ENCODE data around the gene EIF4EBP2.

EIF4EBP2 gene

DNA sequence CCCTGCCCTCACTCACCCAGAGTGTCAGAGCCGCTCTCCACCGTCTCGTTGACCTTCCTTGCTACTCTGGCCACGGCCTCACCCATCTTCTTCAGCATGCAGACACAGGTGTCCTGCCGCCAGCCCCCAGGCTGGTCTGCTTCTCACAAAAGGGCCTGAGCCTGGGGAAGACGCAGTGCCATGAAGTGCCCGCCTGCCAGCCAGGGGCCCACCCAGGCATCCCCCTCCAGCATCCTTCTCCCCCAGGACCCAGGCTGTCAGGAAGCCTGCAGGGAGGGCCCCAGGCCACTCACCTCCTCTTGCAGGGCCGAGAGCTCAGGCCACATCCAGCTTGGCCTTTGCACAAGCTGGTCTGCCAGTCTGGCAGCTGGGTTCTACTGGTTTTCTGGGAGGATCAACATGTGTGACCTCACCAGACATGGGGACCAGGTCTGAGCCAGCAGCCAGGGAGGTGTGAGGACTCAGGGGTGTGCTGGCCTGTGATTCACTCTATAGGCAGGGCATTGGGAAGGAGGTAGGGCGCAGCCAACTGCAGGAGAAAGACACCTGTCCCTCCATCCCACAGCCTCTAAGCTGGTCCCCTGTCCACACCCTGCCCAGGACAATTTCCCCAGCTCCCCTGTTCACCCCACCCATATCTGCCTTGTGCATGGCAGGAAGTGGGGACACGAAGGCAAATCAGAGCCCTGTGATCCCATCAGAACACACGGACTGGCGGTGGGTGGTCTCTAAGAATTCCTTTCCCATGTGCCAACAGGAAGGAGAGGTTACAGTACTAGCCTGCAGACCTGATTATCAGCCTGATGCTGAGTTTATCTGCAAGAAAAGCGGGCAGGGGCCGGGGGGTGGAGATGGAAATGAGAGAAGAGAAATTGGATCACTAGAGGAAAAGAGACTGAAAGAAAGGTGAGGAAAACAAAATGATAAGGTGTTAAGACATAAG lies 27.2 kb upstream of the EIF4EBP2 start:
- in situ Hi-C loops (cut with MboI; ENCODE audit: low sequenced_read_pairs) = no loop called here

DNA sequence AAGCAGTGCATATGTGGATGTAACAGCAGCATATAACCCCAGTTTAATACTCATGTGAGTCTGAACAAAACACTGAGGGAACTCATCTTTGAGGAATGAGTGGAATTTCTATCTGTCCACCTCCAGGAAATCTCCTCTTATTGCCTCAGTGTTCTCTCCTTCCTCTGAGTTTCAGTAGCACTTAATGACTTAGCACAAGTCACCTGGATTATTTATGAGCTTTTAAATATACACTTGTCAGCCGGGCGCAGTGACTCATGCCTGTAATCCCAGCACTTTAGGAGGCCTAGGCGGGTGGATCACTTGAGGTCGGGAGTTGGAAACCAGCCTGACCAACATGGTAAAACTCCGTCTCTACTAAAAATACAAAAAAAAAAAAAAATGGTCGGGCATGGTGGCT lies 25.8 kb upstream of the EIF4EBP2 start:
- in situ Hi-C loops (cut with MboI; ENCODE audit: low sequenced_read_pairs) = no loop called here

DNA sequence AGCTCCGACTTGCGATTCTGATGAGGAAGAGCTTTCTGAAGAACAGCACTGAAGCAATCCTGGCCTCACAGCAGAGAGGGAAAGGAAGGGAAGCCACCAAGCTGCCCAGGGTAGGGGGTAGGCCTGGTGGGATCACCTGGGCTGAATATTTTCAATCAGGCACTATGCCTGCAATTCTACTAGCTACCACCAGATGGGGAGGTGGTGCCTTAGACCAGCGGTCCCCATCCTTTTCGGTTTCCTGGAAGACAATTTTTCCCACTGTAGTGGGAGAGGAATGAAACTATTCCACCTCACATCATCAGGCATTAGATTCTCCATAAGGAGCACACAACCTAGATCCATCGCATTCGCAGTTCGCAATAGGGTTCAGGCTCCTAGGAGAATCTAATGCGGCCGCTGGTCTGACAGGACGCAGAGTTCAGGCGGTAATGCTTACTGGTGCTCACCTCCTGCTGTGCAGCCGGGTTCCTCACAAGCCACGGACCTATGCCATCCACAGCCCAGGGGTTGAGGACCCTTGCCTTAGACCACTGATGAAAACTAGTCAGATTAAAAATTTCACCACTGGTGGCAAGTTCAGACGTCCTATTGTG lies 24.3 kb upstream of the EIF4EBP2 start:
- in situ Hi-C loops (cut with MboI; ENCODE audit: low sequenced_read_pairs) = no loop called here

DNA sequence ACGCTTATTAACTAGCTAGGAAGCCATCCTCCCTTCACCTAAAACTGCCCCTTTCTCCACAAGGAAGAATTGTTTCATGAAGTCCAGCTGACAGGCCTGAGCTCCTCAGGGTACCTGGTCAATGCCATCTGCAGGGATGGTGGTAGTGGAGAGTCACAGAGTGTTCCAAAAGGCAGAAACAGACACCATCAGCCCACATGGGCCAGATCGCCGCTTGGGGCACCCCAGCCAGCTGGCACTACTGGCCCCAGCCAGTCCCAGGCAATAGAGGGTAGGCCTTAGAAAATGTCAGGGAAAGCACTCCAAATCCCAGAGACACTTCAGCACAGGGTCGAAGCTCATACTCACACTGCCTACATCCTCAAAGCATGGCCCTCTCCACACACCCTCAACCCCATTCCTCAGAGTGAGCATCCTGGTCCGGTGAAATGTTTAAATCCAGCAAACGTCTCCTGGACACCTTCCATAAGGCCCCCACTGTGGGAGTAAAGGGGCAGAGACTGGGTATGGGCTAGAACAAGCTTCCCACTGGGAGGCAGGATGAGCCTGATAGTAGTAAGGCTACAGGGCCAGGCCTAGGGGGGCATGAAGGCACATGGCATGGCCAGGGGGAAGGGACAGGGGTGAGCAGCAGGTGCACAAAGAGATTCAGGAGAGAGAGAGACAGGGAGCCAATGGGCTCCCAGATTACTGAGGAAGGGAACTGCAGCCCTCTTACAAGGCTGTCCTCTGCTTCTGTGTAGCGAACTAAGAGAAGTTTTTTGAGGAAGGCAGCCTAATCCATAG lies 23.4 kb upstream of the EIF4EBP2 start:
- in situ Hi-C loops (cut with MboI; ENCODE audit: low sequenced_read_pairs) = no loop called here

DNA sequence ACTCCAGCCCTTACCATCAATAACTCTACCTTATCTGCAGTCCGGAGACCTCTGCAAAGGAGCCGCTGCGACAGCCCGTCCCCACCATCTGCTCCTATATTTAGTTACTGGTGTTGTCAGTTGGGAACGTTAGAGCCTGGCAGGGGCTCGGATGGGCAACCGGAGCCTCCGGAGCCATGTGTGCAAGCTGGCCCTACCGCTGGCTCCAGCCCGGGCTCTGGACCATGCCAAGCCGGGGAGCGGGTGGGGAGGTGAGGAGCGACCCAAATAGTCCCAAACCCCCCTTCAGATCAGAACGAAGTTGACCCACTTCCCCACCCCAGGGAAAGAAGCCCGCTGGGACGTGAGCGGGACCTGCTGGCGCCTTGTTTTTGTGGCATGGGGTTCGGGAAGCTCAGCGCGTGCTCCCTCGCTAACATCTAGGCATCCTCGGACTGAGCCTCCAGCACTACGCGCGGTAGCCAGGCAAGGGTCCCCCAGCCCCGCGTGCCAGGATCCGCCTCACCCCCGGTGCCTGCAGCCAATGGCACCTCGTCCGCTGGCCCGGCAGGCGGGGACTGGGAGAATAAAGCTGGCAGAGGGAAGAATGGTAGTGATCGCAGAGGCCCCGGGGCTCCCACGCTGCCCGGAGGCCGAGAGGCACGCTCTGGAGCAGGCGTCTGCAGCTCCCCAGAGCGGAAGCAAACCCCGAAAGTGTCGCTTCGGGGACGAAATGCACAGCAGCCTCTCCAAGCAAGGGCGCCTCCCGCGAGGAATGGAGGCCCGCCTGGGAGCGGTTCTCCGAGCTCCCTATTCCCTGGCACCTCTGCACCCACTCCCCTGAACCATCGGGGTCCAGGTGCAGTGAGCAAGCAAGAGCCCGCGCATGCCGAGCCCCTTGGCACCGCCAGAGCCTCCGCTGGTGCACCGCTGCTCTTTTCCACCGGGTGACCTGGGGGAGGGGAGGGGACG lies 22.2 kb upstream of the EIF4EBP2 start:
- in situ Hi-C loops (cut with MboI; ENCODE audit: low sequenced_read_pairs) = no loop called here

DNA sequence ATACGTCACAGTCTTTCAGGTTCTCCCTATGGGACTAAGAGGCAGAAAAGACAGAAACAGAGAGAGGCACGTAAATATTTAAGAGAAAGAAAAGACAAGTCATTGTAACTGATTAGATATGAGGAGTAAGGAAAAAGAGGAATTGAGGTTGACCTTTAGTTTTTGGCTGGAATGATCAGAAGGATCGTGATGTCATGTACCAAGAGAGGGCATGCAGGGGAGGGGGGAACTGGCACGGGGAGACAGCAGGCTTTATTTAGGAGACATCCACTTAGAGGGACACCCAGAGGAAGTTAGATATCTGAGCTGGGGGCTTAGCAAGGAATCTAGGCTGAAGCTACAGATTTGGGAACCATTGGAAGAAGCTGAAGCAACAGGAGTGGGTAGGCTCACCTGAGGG lies 12.3 kb upstream of the EIF4EBP2 start:
- in situ Hi-C loops (cut with MboI; ENCODE audit: low sequenced_read_pairs) = no loop called here

DNA sequence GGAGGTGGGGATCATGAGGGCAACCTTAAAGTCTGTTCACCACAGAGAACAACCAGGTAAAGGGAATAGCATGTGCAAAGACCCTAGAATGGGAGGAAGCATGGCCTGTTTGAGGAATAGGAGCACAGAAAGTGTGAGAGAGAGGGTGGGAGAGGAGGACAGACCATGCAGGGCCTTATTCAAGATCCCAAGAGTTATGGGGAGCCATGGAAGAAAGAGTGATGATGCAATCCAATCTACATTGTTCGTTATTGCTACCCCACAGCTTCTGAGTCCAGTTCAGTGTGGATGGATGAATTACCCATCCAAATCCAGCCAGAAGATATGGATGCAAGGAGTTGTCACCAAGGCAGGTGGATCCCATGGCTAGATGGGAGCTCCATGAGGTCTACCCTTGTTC lies 7.8 kb upstream of the EIF4EBP2 start:
- in situ Hi-C loops (cut with MboI; ENCODE audit: low sequenced_read_pairs) = no loop called here

DNA sequence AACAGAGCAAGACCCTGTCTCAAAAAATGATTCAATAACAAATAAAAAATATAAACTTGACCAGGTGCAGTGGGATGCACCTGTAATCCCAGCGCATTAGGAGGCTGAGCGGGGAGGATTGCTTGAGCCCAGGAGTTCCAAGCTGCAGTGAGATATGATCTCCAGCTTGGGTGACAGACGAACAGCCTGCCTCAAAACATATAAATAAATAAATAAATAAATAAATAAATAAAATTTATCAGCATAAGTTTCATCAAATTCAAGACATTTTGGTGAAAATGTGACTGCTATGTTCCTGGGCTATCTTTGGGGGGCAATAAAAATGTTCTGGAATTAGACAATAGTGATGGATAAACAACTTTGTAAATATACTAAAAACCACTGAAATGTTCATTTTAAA lies 4.8 kb upstream of the EIF4EBP2 start:
- in situ Hi-C loops (cut with MboI; ENCODE audit: low sequenced_read_pairs) = no loop called here

DNA sequence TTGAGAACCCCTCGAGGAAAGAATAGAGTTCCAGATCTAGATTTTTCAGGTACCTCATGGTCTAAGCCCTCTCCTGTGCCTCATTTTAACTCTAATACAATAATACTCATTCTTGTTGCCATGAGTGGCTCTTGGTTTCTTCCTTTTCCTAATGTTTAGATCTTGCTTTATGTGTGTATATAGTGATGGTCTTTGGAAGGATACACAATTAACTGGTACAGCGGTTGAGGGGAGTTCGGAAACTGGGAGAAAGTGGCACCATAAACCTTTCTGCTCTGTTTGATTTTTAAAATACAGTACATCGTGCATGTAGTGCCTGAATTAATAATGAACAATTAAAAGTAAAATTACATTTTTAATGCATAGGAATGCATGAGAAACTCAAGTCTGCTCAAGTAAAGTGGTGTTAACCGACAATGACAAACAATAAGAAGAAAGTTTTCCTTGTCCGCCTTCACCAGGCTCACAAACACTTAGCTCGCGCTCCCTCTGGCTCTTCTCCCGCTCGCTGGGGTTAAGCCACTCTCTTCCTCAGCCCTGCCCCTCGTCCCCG lies 386 bp upstream of the EIF4EBP2 start:
- in situ Hi-C loops (cut with MboI; ENCODE audit: low sequenced_read_pairs) = no loop called here

DNA sequence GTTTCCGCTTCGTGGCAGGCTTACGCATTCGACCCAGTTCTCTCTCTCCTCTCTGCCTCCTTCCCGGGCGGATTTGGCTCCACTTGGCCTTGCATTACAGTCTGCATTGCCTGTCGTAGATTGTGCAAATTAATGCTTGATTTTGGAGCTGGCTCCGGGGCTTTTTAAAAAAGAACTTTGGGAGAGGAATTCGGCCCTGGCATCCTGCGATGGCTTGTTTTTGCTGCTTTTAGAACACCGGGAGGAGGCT lies 767 bp downstream of the EIF4EBP2 start:
- in situ Hi-C loops (cut with MboI; ENCODE audit: low sequenced_read_pairs) = no loop called here

DNA sequence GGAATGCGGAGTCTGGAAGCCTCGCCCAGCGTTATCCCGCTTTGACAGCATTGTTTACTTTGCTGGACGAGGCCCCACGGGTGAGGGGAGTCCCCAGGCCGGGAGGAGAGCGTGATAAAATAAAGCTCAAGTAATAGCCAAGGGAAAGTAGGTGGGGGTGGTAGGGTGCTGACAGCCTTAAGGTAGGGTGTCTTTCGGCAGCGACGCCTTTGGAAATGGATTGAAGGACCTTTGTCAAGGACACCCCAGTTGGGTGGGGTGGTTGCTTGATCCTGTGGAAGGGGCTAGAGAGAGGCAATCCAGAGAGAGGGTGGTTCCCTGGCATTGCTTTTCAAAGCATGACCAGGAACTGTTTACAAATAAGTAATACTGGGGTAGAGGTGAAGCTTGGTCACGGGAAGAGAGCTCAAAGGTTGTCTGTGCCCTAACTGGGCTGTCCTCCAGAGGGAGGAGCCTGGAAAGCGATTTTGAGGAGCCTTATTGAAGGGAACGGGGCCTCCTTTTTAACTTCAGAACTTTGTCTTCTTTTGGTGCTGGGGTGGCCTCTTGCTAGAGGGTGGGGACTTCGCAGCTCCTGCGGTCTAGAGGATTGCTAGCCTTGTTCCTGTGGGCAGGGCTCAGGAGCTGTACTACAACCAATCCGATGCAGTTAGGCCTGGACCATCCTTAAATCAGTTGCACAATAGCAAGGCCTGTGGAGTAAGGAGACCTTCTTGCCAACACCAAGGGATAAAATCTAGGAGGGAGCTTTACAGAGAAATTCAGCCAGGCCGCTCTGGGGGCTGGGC lies 1.3 kb downstream of the EIF4EBP2 start:
- in situ Hi-C loops (cut with MboI; ENCODE audit: low sequenced_read_pairs) = no loop called here

DNA sequence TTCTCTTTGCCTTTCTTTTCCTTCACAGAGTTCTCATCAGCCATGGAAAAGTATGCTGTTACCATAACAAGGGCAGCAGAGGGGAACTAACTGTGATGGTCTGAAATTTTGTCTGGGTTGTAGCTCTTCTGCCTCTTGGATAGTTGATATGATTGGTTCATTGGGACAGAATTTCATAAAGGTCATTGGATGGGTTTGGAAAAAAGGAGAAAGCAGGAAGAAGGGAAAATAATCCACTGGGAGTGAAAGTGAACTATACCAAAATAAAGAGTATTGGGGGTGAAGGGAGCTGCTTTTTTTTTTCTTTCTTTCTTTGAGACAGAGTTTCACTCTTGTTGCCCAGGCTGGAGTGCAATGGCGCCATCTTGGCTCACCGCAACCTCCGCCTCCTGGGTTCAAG lies 5.8 kb downstream of the EIF4EBP2 start:
- in situ Hi-C loops (cut with MboI; ENCODE audit: low sequenced_read_pairs) = no loop called here

DNA sequence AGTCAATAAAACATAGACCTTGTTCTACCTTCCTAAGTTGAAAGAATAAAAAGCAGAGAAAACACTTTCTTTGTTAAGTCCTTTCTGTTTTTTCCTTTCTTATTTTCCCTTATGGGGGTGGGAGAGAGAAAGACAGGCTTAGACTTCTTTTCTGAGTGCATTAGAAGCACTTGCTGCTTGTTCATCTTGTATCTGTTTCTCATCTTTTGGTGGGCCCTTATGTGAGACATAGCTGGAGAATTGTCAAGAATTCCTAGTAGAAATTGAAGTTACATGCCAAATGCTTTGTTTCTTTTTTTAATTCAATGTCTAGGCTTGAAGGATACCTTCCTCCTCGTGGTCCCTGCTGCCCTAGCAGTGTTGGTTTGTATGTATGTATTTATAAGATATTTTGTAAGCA lies 6.7 kb downstream of the EIF4EBP2 start:
- in situ Hi-C loops (cut with MboI; ENCODE audit: low sequenced_read_pairs) = no loop called here

DNA sequence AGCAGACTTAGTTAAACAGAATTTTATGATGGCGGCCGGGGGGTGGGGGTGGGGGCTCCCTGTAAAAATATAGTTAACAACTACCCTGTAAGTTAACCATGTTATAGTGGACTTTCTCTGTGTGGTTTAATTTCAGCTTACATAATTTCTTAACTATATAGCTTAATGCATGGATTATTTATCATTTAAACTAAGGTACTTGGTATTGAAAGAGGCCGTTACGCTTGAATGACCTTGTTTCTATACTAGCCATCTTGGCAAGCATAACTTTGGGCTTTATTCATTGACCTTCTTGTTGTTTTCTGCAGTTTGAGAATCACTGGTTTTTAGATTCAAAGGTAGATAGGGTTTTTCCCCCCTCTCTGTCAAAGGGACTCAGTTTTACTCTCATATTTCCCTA lies 8.4 kb downstream of the EIF4EBP2 start:
- in situ Hi-C loops (cut with MboI; ENCODE audit: low sequenced_read_pairs) = no loop called here

DNA sequence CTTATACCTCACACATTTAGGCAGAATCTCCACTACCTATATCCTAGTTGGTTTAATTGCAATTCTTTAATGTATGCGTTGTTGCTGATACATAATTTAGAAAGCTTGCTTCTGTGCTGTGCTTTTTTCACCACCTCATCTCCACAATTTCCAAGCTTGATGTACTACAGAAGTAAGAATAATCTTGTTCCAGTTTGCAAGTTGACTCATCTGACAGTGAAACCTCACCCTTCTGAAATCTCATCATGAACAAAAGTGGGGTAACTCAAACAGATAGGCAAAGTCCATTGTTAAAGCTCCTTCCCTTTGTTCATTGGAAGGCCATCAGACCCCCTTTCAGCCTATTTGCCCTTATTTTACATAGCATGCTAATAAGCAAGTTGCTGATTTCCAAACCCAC lies 13.6 kb downstream of the EIF4EBP2 start:
- in situ Hi-C loops (cut with MboI; ENCODE audit: low sequenced_read_pairs) = no loop called here

DNA sequence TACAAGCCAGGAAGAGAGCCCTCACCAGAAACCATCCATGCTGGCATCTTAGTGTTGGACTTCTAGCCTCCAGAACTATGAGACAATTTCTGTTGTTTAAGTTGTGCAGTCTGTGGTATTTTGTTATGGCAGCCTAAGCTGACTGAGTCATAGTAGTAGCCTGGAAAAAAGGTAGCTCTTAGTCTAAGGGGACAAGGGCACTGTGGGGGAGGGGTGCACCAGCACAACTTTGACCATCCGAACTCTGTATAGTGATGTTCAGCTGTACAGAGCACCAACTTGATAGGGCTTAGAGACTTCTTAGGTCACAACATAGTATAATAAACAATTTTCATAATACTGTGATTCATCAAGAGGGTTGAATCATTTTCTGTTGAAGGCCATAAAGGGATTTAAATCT lies 14.3 kb downstream of the EIF4EBP2 start:
- in situ Hi-C loops (cut with MboI; ENCODE audit: low sequenced_read_pairs) = no loop called here

DNA sequence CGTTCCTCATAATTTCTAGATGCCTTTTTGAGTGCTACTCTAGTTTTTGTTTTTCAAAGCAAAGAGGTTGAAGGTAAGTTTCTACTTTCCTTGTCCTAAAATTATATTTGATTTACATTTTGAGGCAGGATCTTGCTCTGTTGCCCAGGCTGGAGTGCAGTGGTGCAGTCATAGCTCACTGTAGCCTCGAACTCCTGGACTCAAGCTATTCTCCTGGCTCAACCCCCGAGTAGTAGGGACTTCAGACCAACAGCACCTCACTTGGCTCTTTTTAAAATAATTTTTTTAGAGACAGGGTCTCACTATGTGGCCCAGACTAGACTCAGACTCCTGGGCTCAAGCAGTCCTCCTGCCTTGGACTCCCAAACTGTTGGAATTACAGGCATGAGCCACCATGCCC lies 14.8 kb downstream of the EIF4EBP2 start:
- in situ Hi-C loops (cut with MboI; ENCODE audit: low sequenced_read_pairs) = no loop called here

DNA sequence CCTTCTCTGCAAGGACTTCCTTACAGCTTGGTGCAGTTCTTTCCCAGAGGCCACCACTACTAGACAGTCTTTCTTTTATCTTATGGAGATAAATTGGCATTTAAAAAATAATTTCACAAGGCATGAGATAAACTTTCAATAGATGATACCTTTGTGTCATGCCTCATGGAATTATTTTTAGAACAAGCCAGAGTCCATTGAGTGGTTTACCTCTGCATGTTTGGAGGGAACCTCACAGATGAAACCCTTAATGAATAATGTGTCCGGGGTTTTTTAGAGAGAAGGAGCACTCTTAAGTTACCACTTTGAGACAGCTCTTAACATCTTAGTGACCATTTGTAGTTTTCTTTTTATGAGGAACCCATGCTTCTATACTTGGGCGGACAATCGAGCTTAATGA lies 20.4 kb downstream of the EIF4EBP2 start:
- in situ Hi-C loops (cut with MboI; ENCODE audit: low sequenced_read_pairs) = no loop called here

DNA sequence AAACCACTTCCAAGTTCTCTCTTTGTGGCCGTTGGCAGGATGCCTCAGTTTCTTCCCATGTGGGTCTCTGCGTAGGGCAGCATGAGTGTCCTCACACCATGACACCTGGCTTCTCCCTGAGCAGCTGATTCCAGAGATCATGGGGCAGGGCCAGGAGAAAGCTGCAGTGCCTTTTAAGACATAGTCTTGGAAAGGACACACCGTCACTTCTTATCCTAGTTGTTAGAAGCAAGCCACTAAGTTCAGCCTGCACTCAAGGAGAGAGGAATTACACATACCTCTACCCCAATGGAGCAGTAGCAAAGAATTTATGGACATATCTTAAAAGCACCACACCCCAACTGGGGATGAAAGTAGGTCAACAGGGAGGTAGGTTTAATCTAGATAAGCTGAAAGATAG lies 21.2 kb downstream of the EIF4EBP2 start:
- in situ Hi-C loops (cut with MboI; ENCODE audit: low sequenced_read_pairs) = no loop called here

DNA sequence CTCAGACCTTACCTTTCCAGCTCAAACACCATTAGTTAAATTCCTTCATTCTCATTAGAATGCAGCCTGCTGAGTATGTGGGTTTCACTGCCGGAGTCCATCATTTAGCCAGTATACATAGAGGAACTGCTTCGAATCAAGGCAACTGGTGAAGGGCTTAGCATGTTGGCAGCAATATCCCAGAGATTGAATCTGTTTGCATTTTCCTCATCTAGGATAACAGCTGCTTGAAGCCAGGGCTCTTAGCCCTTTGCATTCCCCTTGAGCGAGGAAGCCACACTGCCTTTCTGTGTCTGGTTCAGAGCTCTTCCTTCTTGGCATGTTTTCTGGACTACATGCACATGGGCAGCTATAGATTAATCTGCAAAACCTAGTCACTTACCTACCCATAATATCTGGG lies 22.9 kb downstream of the EIF4EBP2 start:
- in situ Hi-C loops (cut with MboI; ENCODE audit: low sequenced_read_pairs) = no loop called here

All from hTERT RPE-1 (cell line).